ENCODE measurements around the gene SMIM33.
"Not testable (repeated sequence)": the region's sequence is repeated elsewhere in the genome, so short reads cannot be mapped to it uniquely, and the experiment has no call there.

The SMIM33 gene

GRCh38 chr5:139494832-139495231 is 24.0 kb downstream of the SMIM33 start:
- H3K27me3 ChIP-seq (ENCODE audit: low read depth, low read length), result no peaks in the 10 kb centered on the region
- no peak overlapping the region for H2AFZ ChIP-seq (ENCODE audit: low read depth, low read length)
- H3K9ac ChIP-seq (ENCODE audit: low read length), result no peak overlapping the region
- H3K27ac ChIP-seq (ENCODE audit: low read length), result no peak overlapping the region
- no peak overlapping the region for H3K4me3 ChIP-seq (ENCODE audit: low read length)
- no peaks in the 10 kb centered on the region for H4K20me1 ChIP-seq (ENCODE audit: insufficient read depth, low read length)
- TF ChIP-seq CTCF (IDR thresholded peaks at IDR 0.05; ENCODE audit: low read depth, low read length) (no peak), EZH2phosphoT487 (IDR thresholded peaks at IDR 0.05; ENCODE audit: low read depth) (no peak)
- H3K4me2 ChIP-seq (ENCODE audit: low read length), result no peak overlapping the region
- no peaks in the 10 kb centered on the region for H3K9me3 ChIP-seq (ENCODE audit: insufficient read depth, low read length)
- H3K79me2 ChIP-seq (ENCODE audit: low read length), result no peaks in the 10 kb centered on the region
- H3K36me3 ChIP-seq (replicated peaks; ENCODE audit: low read depth, low read length), result no peaks in the 10 kb centered on the region
- peaks cover 3% of the 10 kb centered on the region; the same call in 1 of the 2 replicates for H3K4me1 ChIP-seq (ENCODE audit: low read length)

DNA sequence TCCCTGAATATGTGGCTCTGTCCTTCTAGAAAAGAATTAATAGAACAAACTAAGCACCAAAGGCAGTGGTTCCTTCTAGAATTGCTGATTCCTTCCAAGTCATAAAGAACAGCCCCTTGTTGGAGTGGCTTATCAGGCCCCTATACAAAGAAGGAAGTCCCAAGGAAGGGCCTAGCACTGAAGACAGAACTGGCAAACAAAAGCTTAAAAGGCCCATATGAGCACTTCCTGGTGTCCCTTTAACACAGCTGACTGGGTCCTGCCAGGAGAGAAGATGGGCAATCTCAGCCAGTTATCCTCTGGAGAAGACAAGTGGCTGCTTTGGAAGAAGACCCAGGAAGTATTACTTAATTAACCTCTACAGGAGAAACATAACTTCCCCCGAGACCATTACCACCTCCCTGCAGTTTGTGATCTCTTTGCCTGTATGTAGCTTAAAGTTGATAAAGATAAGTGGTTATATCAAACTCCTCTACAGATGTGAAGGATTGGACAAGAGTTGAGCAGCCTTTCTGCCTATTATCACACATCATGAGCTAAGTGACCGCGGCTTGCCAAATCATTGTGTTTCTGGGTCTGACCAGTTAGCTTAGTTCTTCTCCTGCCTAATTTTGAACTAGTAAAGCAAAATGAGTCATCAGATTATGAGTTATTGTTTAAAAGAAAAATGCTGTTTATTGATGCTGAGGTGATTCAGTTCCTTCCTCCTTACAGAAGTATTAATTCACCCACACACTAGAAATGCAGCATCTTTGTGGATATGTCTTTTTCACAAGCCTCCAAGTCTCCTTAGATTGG is 25.0 kb downstream of the SMIM33 start:
- H3K4me2 ChIP-seq (ENCODE audit: low read length), result no peak overlapping the region

DNA sequence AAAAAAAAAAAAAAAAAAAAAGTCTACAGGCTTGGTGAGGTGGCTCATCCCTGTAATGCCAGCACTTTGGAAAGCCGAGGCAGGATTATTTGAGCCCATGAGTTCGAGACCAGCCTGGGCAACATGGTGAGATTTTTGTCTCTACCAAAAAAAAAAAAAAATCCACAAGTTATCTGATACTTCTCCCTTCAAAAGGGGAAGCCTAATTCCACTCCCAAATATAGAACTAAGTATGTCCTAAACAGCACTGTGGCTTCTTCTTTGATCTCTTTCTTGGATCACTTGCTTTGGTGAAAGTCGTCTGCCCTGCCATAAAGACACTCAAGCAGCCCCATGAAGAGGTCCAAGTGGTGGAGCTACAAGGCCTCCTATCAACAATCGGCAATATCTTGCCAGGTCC is 30.6 kb downstream of the SMIM33 start:
- Histone ChIP-seq H3K79me2 (ENCODE audit: low read length) (no peaks in the 10 kb centered on the region), H3K36me3 (replicated peaks; ENCODE audit: low read depth, low read length) (no peaks in the 10 kb centered on the region)

More for the DNA sequence above, 25.0 kb downstream of the SMIM33 start:
- TF ChIP-seq CTCF (IDR thresholded peaks at IDR 0.05; ENCODE audit: low read depth, low read length) (no peak), EZH2phosphoT487 (IDR thresholded peaks at IDR 0.05; ENCODE audit: low read depth) (no peak)
- Histone ChIP-seq H3K27me3 (ENCODE audit: low read depth, low read length) (no peaks in the 10 kb centered on the region), H3K27ac (ENCODE audit: low read length) (no peak overlapping the region), H3K79me2 (ENCODE audit: low read length) (no peaks in the 10 kb centered on the region), H3K4me3 (ENCODE audit: low read length) (no peak overlapping the region), H3K4me1 (ENCODE audit: low read length) (peaks cover 3% of the 10 kb centered on the region; the same call in 1 of the 2 replicates), H2AFZ (ENCODE audit: low read depth, low read length) (peak overlapping the region; percentile 83; the same call in 1 of the 2 replicates), H3K36me3 (replicated peaks; ENCODE audit: low read depth, low read length) (no peaks in the 10 kb centered on the region), H3K9me3 (ENCODE audit: insufficient read depth, low read length) (no peaks in the 10 kb centered on the region), H4K20me1 (ENCODE audit: insufficient read depth, low read length) (no peaks in the 10 kb centered on the region), H3K9ac (ENCODE audit: low read length) (no peak overlapping the region)

DNA sequence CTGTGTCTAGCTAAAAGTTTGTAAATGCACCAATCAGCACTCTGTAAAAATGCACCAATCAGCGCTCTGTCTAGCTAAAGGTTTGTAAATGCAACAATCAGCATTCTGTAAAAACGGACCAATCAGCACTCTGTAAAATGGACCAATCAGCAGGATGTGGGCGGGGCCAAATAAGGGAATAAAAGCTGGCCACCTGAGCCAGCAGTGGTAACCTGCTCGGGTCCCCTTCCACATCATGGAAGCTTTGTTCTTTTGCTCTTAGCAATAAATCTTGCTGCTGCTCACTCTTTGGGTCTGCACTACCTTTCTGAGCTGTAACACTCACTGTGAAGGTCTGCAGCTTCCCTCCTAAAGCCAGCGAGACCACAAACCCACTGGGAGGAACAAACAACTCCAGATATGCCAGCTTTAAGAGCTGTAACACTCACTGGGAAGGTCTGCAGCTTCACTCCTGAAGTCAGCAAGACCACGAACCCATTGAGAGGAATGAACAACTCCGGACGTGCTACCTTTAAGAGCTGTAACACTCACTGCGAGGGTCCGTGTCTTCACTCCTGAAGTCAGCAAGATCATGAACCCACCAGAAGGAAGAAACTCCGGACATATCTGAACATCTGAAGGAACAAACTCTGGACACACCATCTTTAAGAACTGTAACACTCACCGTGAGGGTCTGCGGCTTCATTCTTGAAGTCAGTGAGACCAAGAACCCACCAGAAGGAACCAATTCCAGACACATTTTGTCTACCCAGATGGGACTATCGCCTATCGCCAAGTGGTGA is 32.4 kb downstream of the SMIM33 start:
- not testable (repeated sequence) for H3K79me2 ChIP-seq (ENCODE audit: low read length); H3K9ac ChIP-seq (ENCODE audit: low read length); H3K27me3 ChIP-seq (ENCODE audit: low read depth, low read length); H3K27ac ChIP-seq (ENCODE audit: low read length); H3K36me3 ChIP-seq (replicated peaks; ENCODE audit: low read depth, low read length); H3K4me3 ChIP-seq (ENCODE audit: low read length); H4K20me1 ChIP-seq (ENCODE audit: insufficient read depth, low read length); H3K9me3 ChIP-seq (ENCODE audit: insufficient read depth, low read length); H3K4me1 ChIP-seq (ENCODE audit: low read length); H3K4me2 ChIP-seq (ENCODE audit: low read length); H2AFZ ChIP-seq (ENCODE audit: low read depth, low read length)

More for the DNA sequence above, 30.6 kb downstream of the SMIM33 start:
- no peaks in the 10 kb centered on the region for H3K27me3 ChIP-seq (ENCODE audit: low read depth, low read length)
- no peak overlapping the region for H3K4me3 ChIP-seq (ENCODE audit: low read length)
- H3K27ac ChIP-seq (ENCODE audit: low read length), result no peak overlapping the region
- H3K4me2 ChIP-seq (ENCODE audit: low read length), result no peak overlapping the region
- no peak for TF ChIP-seq CTCF (IDR thresholded peaks at IDR 0.05; ENCODE audit: low read depth, low read length)
- no peak for TF ChIP-seq EZH2phosphoT487 (IDR thresholded peaks at IDR 0.05; ENCODE audit: low read depth)
- no peaks in the 10 kb centered on the region for H3K9me3 ChIP-seq (ENCODE audit: insufficient read depth, low read length)
- H4K20me1 ChIP-seq (ENCODE audit: insufficient read depth, low read length), result no peaks in the 10 kb centered on the region
- H3K9ac ChIP-seq (ENCODE audit: low read length), result no peak overlapping the region
- H2AFZ ChIP-seq (ENCODE audit: low read depth, low read length), result no peak overlapping the region
- no peaks in the 10 kb centered on the region for H3K4me1 ChIP-seq (ENCODE audit: low read length)

GRCh38 chr5:139503879-139504278 is 33.1 kb downstream of the SMIM33 start:
- H3K4me3 ChIP-seq (ENCODE audit: low read length); H3K4me1 ChIP-seq (ENCODE audit: low read length); H3K9ac ChIP-seq (ENCODE audit: low read length); H3K9me3 ChIP-seq (ENCODE audit: insufficient read depth, low read length); H4K20me1 ChIP-seq (ENCODE audit: insufficient read depth, low read length); H3K27ac ChIP-seq (ENCODE audit: low read length); H3K4me2 ChIP-seq (ENCODE audit: low read length); H3K27me3 ChIP-seq (ENCODE audit: low read depth, low read length); H3K79me2 ChIP-seq (ENCODE audit: low read length); H3K36me3 ChIP-seq (replicated peaks; ENCODE audit: low read depth, low read length); H2AFZ ChIP-seq (ENCODE audit: low read depth, low read length): not testable (repeated sequence)

- not testable (repeated sequence) for H3K4me2 ChIP-seq (ENCODE audit: low read length); H3K9me3 ChIP-seq (ENCODE audit: insufficient read depth, low read length)
Observed at GRCh38 chr5:139504722-139505121, 33.9 kb downstream of the SMIM33 start.

More at GRCh38 chr5:139504722-139505121, 33.9 kb downstream of the SMIM33 start:
- not testable (repeated sequence) for H3K4me1 ChIP-seq (ENCODE audit: low read length); H4K20me1 ChIP-seq (ENCODE audit: insufficient read depth, low read length); H3K4me3 ChIP-seq (ENCODE audit: low read length); H3K9ac ChIP-seq (ENCODE audit: low read length); H3K27ac ChIP-seq (ENCODE audit: low read length); H3K36me3 ChIP-seq (replicated peaks; ENCODE audit: low read depth, low read length); H2AFZ ChIP-seq (ENCODE audit: low read depth, low read length); H3K79me2 ChIP-seq (ENCODE audit: low read length); H3K27me3 ChIP-seq (ENCODE audit: low read depth, low read length)
